DMS 273 treated with DMSO at 0.1 percent for 48 hours (cell line): ENCODE measurements around the gene ITPR1.

Experiments
- DNase-seq: peaks from one replicate; lab custom pipeline; 2025; lab: John Stamatoyannopoulos, UW

Gene ITPR1

GRCh38 chr3:4509983-4510755 is 17.0 kb downstream of the ITPR1 start:
- DNase-seq: no peak

- DNase-seq: no peak
Observed at GRCh38 chr3:4511491-4512262, 18.5 kb downstream of the ITPR1 start.

- no peak for DNase-seq
Observed at GRCh38 chr3:4512895-4513616, 19.9 kb downstream of the ITPR1 start.

GRCh38 chr3:4514321-4514720 is 21.2 kb downstream of the ITPR1 start:
- no peak for DNase-seq

GRCh38 chr3:4514916-4515315 is 21.8 kb downstream of the ITPR1 start:
- DNase-seq: no peak

GRCh38 chr3:4515916-4516579 is 22.9 kb downstream of the ITPR1 start:
- DNase-seq: no peak

- no peak for DNase-seq
Observed at GRCh38 chr3:4517093-4517492, 23.9 kb downstream of the ITPR1 start.

GRCh38 chr3:4517643-4518311 is 24.6 kb downstream of the ITPR1 start:
- no peak for DNase-seq

GRCh38 chr3:4520033-4520816 is 27.1 kb downstream of the ITPR1 start:
- DNase-seq: no peak

GRCh38 chr3:4522947-4523346 is 29.8 kb downstream of the ITPR1 start:
- DNase-seq: no peak

- no peak for DNase-seq
Observed at GRCh38 chr3:4523710-4524698, 30.9 kb downstream of the ITPR1 start.

GRCh38 chr3:4525560-4526223 is 32.5 kb downstream of the ITPR1 start:
- DNase-seq: no peak

- no peak for DNase-seq
Observed at GRCh38 chr3:4528320-4528719, 35.2 kb downstream of the ITPR1 start.

GRCh38 chr3:4528819-4529600 is 35.9 kb downstream of the ITPR1 start:
- no peak for DNase-seq

GRCh38 chr3:4529876-4530588 is 36.9 kb downstream of the ITPR1 start:
- DNase-seq: no peak

GRCh38 chr3:4531478-4532025 is 38.4 kb downstream of the ITPR1 start:
- no peak for DNase-seq

GRCh38 chr3:4532535-4533112 is 39.5 kb downstream of the ITPR1 start:
- DNase-seq: peak; percentile 86
